ENCODE data around the gene KRCC1. TPM values are rescaled to one million over a fixed set of nuclear protein-coding genes. Genes with fewer than 3 reads are reported as not detected.

KRCC1 gene
- polyA plus RNA-seq, 2 of the 4 experiments (the other 2 are of a cell fraction), result 16.2 to 49.0 TPM

DNA sequence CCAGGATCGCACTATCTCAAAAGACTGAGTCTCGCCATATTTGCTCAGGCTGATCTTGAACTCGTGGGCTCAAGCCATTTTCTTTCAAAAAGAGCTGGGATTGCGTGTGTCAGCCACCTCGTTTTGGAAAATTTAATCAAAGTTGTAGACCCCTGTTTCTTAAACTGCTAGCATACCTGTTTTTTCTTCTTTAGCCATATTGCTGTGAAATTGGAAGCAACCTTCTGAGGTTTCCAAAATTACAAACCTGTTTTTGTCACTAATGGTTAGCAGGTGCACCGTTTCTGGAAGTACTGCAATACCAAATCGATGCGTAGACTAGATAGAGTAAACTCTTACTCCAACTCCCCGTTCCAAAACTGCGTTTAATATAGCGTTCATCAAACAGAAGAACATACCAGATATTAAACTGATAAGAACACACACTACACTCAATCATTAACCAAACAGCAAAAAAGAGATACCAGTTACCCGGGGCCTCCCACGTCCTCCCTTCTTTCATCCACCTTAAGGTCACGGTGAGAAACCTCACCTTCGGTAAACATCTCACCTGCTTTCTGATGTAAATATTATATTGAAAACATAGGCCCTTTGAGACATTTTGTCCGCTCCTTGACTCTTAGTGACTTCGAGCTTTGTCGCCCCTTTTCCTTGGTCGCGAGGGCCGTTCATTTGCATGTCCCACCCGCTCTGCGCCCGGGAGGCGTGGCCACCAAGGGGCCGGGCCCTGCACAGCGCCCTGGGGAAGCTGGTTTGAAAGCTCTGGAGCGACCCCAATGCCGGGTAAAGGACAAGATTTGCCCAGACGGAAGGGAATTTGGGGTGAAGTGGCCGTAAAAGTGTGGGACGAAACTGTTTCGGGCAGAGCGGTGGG lies 39.3 kb downstream of the KRCC1 start, which contains the start of gene RNU2-63P:
Gene RNU2-63P, minus strand, starts transcription at position 462 of the 874 bp plus-strand sequence.
- ATAC-seq, result peak; percentile 90 to 95
- H3K4me3 ChIP-seq, result peak within 1 kb of the TSS; percentile 65
- FAIRE-seq, result no peak
- H3K9me3 ChIP-seq, result no peaks in the 10 kb centered on the region
- H3K4me1 ChIP-seq, result peaks cover 12% of the 10 kb centered on the region
- peak within 1 kb of the TSS; percentile 90 to 95 for H3K27ac ChIP-seq
- H3K4me2 ChIP-seq, result peak within 1 kb of the TSS; percentile 88
- ChIA-PET POLR2A (interaction anchor here (0.6 to 2.1 kb wide), 7 partner anchors 8 to 410 kb away, joined by 3 to 11 read pairs (median 3); no protein-coding TSS in a partner anchor), CTCF (interaction anchor here (1.1 to 2.3 kb wide), 5 partner anchors 15 to 144 kb away, joined by 3 to 10 read pairs (median 4); no protein-coding TSS in a partner anchor)
- whole genome bisulfite sequencing (ENCODE audit: missing lambda C conversion rate), result 3% methylated on average over 34 of the region's 34 CpGs
- peak; percentile 93 for DNase-seq (ENCODE audit: low read depth in 1 of 2, low spot score in 1 of 2)
- TF ChIP-seq RNF2 (IDR thresholded peaks at IDR 0.05; ENCODE audit: borderline replicate concordance, low read depth) (no peak), RAD21 (conservative IDR thresholded peaks at IDR 0.05 in 1 of 2, IDR thresholded peaks at IDR 0.05 in 1 of 2) (0 out of 5 replicates have a peak, but pooled peaks of 1 of the 2 experiments have one; percentile 3), NFE2L2 (conservative IDR thresholded peaks at IDR 0.05; ENCODE audit: low read length) (no peak), JUNB (IDR thresholded peaks at IDR 0.05) (no peak), FOSB (CRISPR knock-in tag; IDR thresholded peaks at IDR 0.05) (peak; percentile 100), HDAC2 (IDR thresholded peaks at IDR 0.05) (no peak), GATA3 (IDR thresholded peaks at IDR 0.05; ENCODE audit: borderline replicate concordance) (peak; percentile 90; the same call in 1 of the 2 replicates), HEYL (CRISPR knock-in tag; IDR thresholded peaks at IDR 0.05) (0 out of 2 replicates have a peak, but pooled peaks have one; percentile 38), FOXS1 (CRISPR knock-in tag; IDR thresholded peaks at IDR 0.05) (peak; percentile 84; the same call in 1 of the 2 replicates), CBX8 (IDR thresholded peaks at IDR 0.05) (no peak), NR3C1 (IDR thresholded peaks at IDR 0.05) (no peak), JUN (IDR thresholded peaks at IDR 0.05) (peak; percentile 100), POLR2AphosphoS2 (conservative IDR thresholded peaks at IDR 0.05; ENCODE audit: low read length) (no peak; the same call in 1 of the 2 replicates), FOSL2 (IDR thresholded peaks at IDR 0.05) (no peak), FOSL2 (CRISPR knock-in tag; IDR thresholded peaks at IDR 0.05) (peak; percentile 79), RCOR1 (IDR thresholded peaks at IDR 0.05; ENCODE audit: low read depth, low read length) (no peak), KDM1A (IDR thresholded peaks at IDR 0.05; ENCODE audit: low read depth) (no peak), EHF (CRISPR knock-in tag; IDR thresholded peaks at IDR 0.05) (peak; percentile 89), MYC (IDR thresholded peaks at IDR 0.05; ENCODE audit: borderline replicate concordance, low read length) (no peak), MAFK (IDR thresholded peaks at IDR 0.05; ENCODE audit: partially characterized antibody) (no peak), EP300 (IDR thresholded peaks at IDR 0.05) (no peak; a peak in 1 of 5 replicates), HOXA7 (CRISPR knock-in tag; IDR thresholded peaks at IDR 0.05) (peak; percentile 100), CHD4 (IDR thresholded peaks at IDR 0.05; ENCODE audit: borderline replicate concordance) (no peak), CEBPB (IDR thresholded peaks at IDR 0.05) (peak in 1 of 2 experiments; percentile 68; a peak in 1 of 4 replicates), CHD2 (IDR thresholded peaks at IDR 0.05; ENCODE audit: low read length, partially characterized antibody) (no peak), TFCP2L1 (CRISPR knock-in tag; IDR thresholded peaks at IDR 0.05) (peak; percentile 100), ZSCAN20 (CRISPR knock-in tag; IDR thresholded peaks at IDR 0.05) (no peak; the same call in 1 of the 2 replicates), BHLHE40 (IDR thresholded peaks at IDR 0.05; ENCODE audit: low read depth, low read length) (0 out of 2 replicates have a peak, but pooled peaks have one; percentile 23), KDM5A (IDR thresholded peaks at IDR 0.05) (no peak)
- TF ChIP-seq, protein P1, sequence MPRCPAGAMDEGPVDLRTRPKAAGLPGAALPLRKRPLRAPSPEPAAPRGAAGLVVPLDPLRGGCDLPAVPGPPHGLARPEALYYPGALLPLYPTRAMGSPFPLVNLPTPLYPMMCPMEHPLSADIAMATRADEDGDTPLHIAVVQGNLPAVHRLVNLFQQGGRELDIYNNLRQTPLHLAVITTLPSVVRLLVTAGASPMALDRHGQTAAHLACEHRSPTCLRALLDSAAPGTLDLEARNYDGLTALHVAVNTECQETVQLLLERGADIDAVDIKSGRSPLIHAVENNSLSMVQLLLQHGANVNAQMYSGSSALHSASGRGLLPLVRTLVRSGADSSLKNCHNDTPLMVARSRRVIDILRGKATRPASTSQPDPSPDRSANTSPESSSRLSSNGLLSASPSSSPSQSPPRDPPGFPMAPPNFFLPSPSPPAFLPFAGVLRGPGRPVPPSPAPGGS (IDR thresholded peaks at IDR 0.05), result peak; percentile 100
- TF ChIP-seq, protein P2, sequence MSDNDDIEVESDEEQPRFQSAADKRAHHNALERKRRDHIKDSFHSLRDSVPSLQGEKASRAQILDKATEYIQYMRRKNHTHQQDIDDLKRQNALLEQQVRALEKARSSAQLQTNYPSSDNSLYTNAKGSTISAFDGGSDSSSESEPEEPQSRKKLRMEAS (IDR thresholded peaks at IDR 0.05), result 0 out of 2 replicates have a peak, but pooled peaks have one; percentile 50
- TF ChIP-seq, protein P3, sequence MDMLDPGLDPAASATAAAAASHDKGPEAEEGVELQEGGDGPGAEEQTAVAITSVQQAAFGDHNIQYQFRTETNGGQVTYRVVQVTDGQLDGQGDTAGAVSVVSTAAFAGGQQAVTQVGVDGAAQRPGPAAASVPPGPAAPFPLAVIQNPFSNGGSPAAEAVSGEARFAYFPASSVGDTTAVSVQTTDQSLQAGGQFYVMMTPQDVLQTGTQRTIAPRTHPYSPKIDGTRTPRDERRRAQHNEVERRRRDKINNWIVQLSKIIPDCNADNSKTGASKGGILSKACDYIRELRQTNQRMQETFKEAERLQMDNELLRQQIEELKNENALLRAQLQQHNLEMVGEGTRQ (IDR thresholded peaks at IDR 0.05), result 0 out of 2 replicates have a peak, but pooled peaks have one; percentile 3
- TF ChIP-seq, protein P4, sequence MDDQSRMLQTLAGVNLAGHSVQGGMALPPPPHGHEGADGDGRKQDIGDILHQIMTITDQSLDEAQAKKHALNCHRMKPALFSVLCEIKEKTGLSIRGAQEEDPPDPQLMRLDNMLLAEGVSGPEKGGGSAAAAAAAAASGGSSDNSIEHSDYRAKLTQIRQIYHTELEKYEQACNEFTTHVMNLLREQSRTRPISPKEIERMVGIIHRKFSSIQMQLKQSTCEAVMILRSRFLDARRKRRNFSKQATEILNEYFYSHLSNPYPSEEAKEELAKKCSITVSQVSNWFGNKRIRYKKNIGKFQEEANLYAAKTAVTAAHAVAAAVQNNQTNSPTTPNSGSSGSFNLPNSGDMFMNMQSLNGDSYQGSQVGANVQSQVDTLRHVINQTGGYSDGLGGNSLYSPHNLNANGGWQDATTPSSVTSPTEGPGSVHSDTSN (IDR thresholded peaks at IDR 0.05), result peak; percentile 92
- TF ChIP-seq, protein P5, sequence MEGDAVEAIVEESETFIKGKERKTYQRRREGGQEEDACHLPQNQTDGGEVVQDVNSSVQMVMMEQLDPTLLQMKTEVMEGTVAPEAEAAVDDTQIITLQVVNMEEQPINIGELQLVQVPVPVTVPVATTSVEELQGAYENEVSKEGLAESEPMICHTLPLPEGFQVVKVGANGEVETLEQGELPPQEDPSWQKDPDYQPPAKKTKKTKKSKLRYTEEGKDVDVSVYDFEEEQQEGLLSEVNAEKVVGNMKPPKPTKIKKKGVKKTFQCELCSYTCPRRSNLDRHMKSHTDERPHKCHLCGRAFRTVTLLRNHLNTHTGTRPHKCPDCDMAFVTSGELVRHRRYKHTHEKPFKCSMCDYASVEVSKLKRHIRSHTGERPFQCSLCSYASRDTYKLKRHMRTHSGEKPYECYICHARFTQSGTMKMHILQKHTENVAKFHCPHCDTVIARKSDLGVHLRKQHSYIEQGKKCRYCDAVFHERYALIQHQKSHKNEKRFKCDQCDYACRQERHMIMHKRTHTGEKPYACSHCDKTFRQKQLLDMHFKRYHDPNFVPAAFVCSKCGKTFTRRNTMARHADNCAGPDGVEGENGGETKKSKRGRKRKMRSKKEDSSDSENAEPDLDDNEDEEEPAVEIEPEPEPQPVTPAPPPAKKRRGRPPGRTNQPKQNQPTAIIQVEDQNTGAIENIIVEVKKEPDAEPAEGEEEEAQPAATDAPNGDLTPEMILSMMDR (IDR thresholded peaks at IDR 0.05), result no peak
- TF ChIP-seq, protein P6, sequence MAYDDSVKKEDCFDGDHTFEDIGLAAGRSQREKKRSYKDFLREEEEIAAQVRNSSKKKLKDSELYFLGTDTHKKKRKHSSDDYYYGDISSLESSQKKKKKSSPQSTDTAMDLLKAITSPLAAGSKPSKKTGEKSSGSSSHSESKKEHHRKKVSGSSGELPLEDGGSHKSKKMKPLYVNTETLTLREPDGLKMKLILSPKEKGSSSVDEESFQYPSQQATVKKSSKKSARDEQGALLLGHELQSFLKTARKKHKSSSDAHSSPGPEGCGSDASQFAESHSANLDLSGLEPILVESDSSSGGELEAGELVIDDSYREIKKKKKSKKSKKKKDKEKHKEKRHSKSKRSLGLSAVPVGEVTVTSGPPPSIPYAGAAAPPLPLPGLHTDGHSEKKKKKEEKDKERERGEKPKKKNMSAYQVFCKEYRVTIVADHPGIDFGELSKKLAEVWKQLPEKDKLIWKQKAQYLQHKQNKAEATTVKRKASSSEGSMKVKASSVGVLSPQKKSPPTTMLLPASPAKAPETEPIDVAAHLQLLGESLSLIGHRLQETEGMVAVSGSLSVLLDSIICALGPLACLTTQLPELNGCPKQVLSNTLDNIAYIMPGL (CRISPR knock-in tag; IDR thresholded peaks at IDR 0.05; ENCODE audit: borderline replicate concordance), result peak; percentile 100

Data from A549 (cell line).